ENCODE measurements around the gene KCNE2.
"Not testable (repeated sequence)": the region's sequence is repeated elsewhere in the genome, so short reads cannot be mapped to it uniquely, and the experiment has no call there.

DNA sequence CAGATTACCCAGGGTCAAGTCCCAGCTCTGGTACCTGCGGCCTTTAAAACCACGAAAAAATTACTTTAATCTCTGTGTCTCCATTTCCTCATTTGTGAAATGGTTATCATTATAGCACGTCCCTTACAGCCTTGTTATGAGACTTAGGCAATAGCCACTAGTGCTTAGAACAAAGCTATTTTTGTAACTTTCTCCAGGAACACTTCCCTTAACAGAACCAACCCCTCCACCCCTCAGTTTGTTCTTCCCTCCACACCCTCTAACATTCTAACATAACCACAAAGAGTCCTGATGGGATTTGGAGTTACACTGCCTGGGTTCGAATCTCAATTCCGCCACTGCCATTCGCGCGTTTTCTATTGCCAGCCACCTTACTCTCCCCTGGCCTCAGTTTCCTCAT lies 10.7 kb downstream of the KCNE2 start:
- TF ChIP-seq CTCF (IDR thresholded peaks at IDR 0.05; ENCODE audit: poor library complexity); EZH2 (IDR thresholded peaks at IDR 0.05; ENCODE audit: borderline replicate concordance); EZH2phosphoT487 (IDR thresholded peaks at IDR 0.05; ENCODE audit: low read depth, severe bottlenecking, unreplicated experiment): not testable (repeated sequence)
